Measurements from ENCODE around the gene H2BK1. TPM values are rescaled to one million over a fixed set of nuclear protein-coding genes. Genes with fewer than 3 reads are reported as not detected.

Gene H2BK1
- total and polyA plus RNA-seq, 2 donors (not counting 1 experiment from before 2014, with no cell fraction given): not detected

- H4K20me1 ChIP-seq (ENCODE audit: control insufficient read depth, extremely low read depth, insufficient read depth, low read length): no peaks in the 10 kb centered on the region
- H3K36me3 ChIP-seq (ENCODE audit: control insufficient read depth, insufficient read depth, low read length): no peaks in the 10 kb centered on the region
- H3K4me1 ChIP-seq (ENCODE audit: control insufficient read depth, extremely low read depth, insufficient read depth, low read length): peaks cover 19% of the 10 kb centered on the region
- no peaks in the 10 kb centered on the region for H3K9me3 ChIP-seq (ENCODE audit: control insufficient read depth, insufficient read depth, low read depth, low read length)
- H2AFZ ChIP-seq (ENCODE audit: low read length): no peak overlapping the region
- no peak overlapping the region for H3K27ac ChIP-seq (ENCODE audit: insufficient read depth, low read length)
- H3K27me3 ChIP-seq (ENCODE audit: control insufficient read depth, insufficient read depth, low read length): peaks cover 9% of the 10 kb centered on the region
- H3K9ac ChIP-seq (ENCODE audit: insufficient read depth, low read length): no peak overlapping the region
- peak overlapping the region; percentile 98 for H3K4me2 ChIP-seq (ENCODE audit: extremely low read depth, insufficient read depth, low read length)
- no peaks in the 10 kb centered on the region for H3K79me2 ChIP-seq (ENCODE audit: control insufficient read depth, insufficient read depth, low read length)
- peak overlapping the region in 3 of 4 experiments; percentile 72 to 79 (median 78) for H3K4me3 ChIP-seq (replicated peaks in 1 of 4; ENCODE audit: control extremely low read depth in 1 of 4, insufficient read depth in 1 of 4, low read depth in 3 of 4, low read length in 4 of 4)
- TF ChIP-seq EZH2 (IDR thresholded peaks at IDR 0.05; ENCODE audit: low read length, missing control alignments): no peak
- no peak for TF ChIP-seq CTCF (conservative IDR thresholded peaks at IDR 0.05 in 1 of 2, IDR thresholded peaks at IDR 0.05 in 1 of 2; ENCODE audit: low read depth in 1 of 2, low read length in 2 of 2)
- DNase-seq (ENCODE audit: low read depth in 2 of 2): no peak
These were observed 42.8 kb upstream of the H2BK1 start for GRCh38 chr7:151252961-151253711.

- Histone ChIP-seq H3K36me3 (ENCODE audit: control insufficient read depth, insufficient read depth, low read length) (no peaks in the 10 kb centered on the region), H3K27ac (ENCODE audit: insufficient read depth, low read length) (peak overlapping the region; percentile 88), H3K27me3 (ENCODE audit: control insufficient read depth, insufficient read depth, low read length) (peaks cover 9% of the 10 kb centered on the region), H3K79me2 (ENCODE audit: control insufficient read depth, insufficient read depth, low read length) (peaks cover 4% of the 10 kb centered on the region), H3K9me3 (ENCODE audit: control insufficient read depth, insufficient read depth, low read depth, low read length) (no peaks in the 10 kb centered on the region), H4K20me1 (ENCODE audit: control insufficient read depth, extremely low read depth, insufficient read depth, low read length) (no peaks in the 10 kb centered on the region), H3K4me1 (ENCODE audit: control insufficient read depth, extremely low read depth, insufficient read depth, low read length) (peaks cover 22% of the 10 kb centered on the region), H3K4me2 (ENCODE audit: extremely low read depth, insufficient read depth, low read length) (peak overlapping the region; percentile 98), H3K9ac (ENCODE audit: insufficient read depth, low read length) (peak overlapping the region; percentile 79), H2AFZ (ENCODE audit: low read length) (peak overlapping the region; percentile 70), H3K4me3 (replicated peaks in 1 of 4; ENCODE audit: control extremely low read depth in 1 of 4, insufficient read depth in 1 of 4, low read depth in 3 of 4, low read length in 4 of 4) (peak overlapping the region; percentile 67 to 79 (median 75))
- DNase-seq (ENCODE audit: low read depth in 2 of 2): no peak
- TF ChIP-seq EZH2 (IDR thresholded peaks at IDR 0.05; ENCODE audit: low read length, missing control alignments) (no peak), CTCF (conservative IDR thresholded peaks at IDR 0.05 in 1 of 2, IDR thresholded peaks at IDR 0.05 in 1 of 2; ENCODE audit: low read depth in 1 of 2, low read length in 2 of 2) (no peak)
These were observed 42.2 kb upstream of the H2BK1 start for GRCh38 chr7:151252561-151252835.

- peak; percentile 80 to 82 for DNase-seq (ENCODE audit: low read depth in 2 of 2)
- Histone ChIP-seq H3K27ac (ENCODE audit: insufficient read depth, low read length) (peak overlapping the region; percentile 88), H3K4me2 (ENCODE audit: extremely low read depth, insufficient read depth, low read length) (peak overlapping the region; percentile 98)
These were observed 41.6 kb upstream of the H2BK1 start for GRCh38 chr7:151251689-151252560.

More at GRCh38 chr7:151251689-151252560, 41.6 kb upstream of the H2BK1 start:
- Histone ChIP-seq H4K20me1 (ENCODE audit: control insufficient read depth, extremely low read depth, insufficient read depth, low read length) (no peaks in the 10 kb centered on the region), H3K4me3 (replicated peaks in 1 of 4; ENCODE audit: control extremely low read depth in 1 of 4, insufficient read depth in 1 of 4, low read depth in 3 of 4, low read length in 4 of 4) (peak overlapping the region; percentile 67 to 79 (median 75)), H3K9ac (ENCODE audit: insufficient read depth, low read length) (peak overlapping the region; percentile 79), H3K36me3 (ENCODE audit: control insufficient read depth, insufficient read depth, low read length) (no peaks in the 10 kb centered on the region), H3K4me1 (ENCODE audit: control insufficient read depth, extremely low read depth, insufficient read depth, low read length) (peaks cover 25% of the 10 kb centered on the region), H3K27me3 (ENCODE audit: control insufficient read depth, insufficient read depth, low read length) (peaks cover 7% of the 10 kb centered on the region), H3K9me3 (ENCODE audit: control insufficient read depth, insufficient read depth, low read depth, low read length) (no peaks in the 10 kb centered on the region), H2AFZ (ENCODE audit: low read length) (peak overlapping the region; percentile 70), H3K79me2 (ENCODE audit: control insufficient read depth, insufficient read depth, low read length) (peaks cover 5% of the 10 kb centered on the region)
- TF ChIP-seq CTCF (conservative IDR thresholded peaks at IDR 0.05 in 1 of 2, IDR thresholded peaks at IDR 0.05 in 1 of 2; ENCODE audit: low read depth in 1 of 2, low read length in 2 of 2) (no peak), EZH2 (IDR thresholded peaks at IDR 0.05; ENCODE audit: low read length, missing control alignments) (no peak)

All from fibroblast of lung (primary cell).